ENCODE results near the gene SNX15.
A peak's percentile ranks its signal among the peaks of the same experiment; 100 is the strongest.

The SNX15 gene

DNA sequence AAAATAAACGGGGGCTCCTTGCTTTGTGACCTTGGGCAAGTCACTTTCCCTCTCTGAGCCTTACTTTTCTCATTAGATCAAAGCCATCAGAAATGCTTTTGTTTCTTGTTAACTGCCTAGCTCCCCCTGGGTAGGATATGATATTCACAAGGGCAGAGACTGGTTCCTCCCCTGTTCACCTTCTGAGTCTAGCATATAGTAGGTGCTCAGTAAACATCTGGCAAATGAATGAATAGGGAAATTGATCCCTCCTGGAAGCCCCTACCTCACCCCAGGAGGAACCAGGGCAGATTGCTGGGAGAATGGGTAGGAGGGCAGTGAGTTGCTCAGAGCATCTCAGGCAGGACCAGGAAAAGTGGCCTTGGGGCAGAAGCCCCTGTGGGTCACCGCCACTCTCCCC is 7.2 kb downstream of the SNX15 start:
- no peak for DNase-seq (ENCODE audit: low read depth)
- TF ChIP-seq, protein P1, sequence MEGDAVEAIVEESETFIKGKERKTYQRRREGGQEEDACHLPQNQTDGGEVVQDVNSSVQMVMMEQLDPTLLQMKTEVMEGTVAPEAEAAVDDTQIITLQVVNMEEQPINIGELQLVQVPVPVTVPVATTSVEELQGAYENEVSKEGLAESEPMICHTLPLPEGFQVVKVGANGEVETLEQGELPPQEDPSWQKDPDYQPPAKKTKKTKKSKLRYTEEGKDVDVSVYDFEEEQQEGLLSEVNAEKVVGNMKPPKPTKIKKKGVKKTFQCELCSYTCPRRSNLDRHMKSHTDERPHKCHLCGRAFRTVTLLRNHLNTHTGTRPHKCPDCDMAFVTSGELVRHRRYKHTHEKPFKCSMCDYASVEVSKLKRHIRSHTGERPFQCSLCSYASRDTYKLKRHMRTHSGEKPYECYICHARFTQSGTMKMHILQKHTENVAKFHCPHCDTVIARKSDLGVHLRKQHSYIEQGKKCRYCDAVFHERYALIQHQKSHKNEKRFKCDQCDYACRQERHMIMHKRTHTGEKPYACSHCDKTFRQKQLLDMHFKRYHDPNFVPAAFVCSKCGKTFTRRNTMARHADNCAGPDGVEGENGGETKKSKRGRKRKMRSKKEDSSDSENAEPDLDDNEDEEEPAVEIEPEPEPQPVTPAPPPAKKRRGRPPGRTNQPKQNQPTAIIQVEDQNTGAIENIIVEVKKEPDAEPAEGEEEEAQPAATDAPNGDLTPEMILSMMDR (IDR thresholded peaks at IDR 0.05; ENCODE audit: insufficient read depth, low read depth, low read length, missing control alignments): no peak
- no peak overlapping the region for H3K4me3 ChIP-seq (ENCODE audit: low read length)

DNA sequence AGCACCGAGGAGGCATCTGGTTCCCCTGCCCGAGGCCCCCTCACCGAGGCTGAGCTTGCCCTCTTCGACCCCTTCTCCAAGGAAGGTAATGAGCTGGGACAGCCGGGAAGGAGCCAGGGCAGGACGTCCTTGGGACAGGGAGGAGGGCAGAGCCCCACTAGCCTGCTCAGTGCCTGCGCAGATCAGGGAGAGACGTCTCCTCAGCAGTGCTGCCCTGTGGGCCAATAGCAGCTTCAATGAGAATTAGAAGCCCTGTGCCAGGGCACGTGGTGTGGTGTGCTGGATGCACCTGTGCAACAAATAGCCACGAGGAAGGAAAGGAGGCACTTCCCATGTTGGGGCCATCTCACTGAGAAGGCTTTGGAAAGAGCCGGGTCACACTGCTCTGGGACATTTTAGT is 8.3 kb downstream of the SNX15 start:
- TF ChIP-seq, protein P1 (IDR thresholded peaks at IDR 0.05; ENCODE audit: insufficient read depth, low read depth, low read length, missing control alignments): no peak
- no peak for DNase-seq (ENCODE audit: low read depth)
- H3K4me3 ChIP-seq (ENCODE audit: low read length): no peak overlapping the region

- DNase-seq (ENCODE audit: low read depth): no peak
- TF ChIP-seq, protein P1 (IDR thresholded peaks at IDR 0.05; ENCODE audit: insufficient read depth, low read depth, low read length, missing control alignments): no peak
Measured at GRCh38 chr11:65036931-65037330, 9.7 kb downstream of the SNX15 start.

GRCh38 chr11:65040520-65040846 is 13.2 kb downstream of the SNX15 start:
- TF ChIP-seq, protein P1 (IDR thresholded peaks at IDR 0.05; ENCODE audit: insufficient read depth, low read depth, low read length, missing control alignments): no peak
- DNase-seq (ENCODE audit: low read depth): no peak
- H3K4me3 ChIP-seq (ENCODE audit: low read length): peak overlapping the region; percentile 66

More at GRCh38 chr11:65036931-65037330, 9.7 kb downstream of the SNX15 start:
- H3K4me3 ChIP-seq (ENCODE audit: low read length): no peak overlapping the region

GRCh38 chr11:65040847-65041622 is 13.8 kb downstream of the SNX15 start, which contains the start of gene SAC3D1:
TSS of gene SAC3D1 (plus strand) at chr11:65041210. CDS start at chr11:65041293, 83 bp downstream.
- DNase-seq (ENCODE audit: low read depth): peak; percentile 91
- TF ChIP-seq, protein P1 (IDR thresholded peaks at IDR 0.05; ENCODE audit: insufficient read depth, low read depth, low read length, missing control alignments): no peak
- peak within 1 kb of the TSS; percentile 66 for H3K4me3 ChIP-seq (ENCODE audit: low read length)

GRCh38 chr11:65042891-65043290 is 15.7 kb downstream of the SNX15 start:
- no peak overlapping the region for H3K4me3 ChIP-seq (ENCODE audit: low read length)
- DNase-seq (ENCODE audit: low read depth): no peak
- TF ChIP-seq, protein P1 (IDR thresholded peaks at IDR 0.05; ENCODE audit: insufficient read depth, low read depth, low read length, missing control alignments): no peak
